ENCODE measurements around the gene GLRA2.

Gene GLRA2

DNA sequence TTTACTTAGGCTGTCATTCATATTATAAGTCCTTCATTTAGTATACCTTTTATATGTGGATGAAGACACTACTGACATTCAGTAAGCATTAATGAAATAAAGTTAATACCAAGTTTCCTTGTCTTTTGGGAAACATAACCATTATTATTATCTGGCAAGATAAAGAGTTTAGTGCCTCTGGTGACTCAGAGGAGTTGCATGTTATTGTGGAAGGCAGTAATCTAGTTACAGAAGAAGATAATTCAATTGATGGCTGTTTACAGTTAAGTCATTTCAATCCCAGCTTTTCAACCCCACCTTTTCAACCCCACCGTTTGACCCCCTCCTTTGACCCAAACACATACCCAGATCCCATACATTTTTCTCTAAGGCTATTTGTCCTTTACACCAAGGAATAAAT lies 199.7 kb downstream of the GLRA2 start:
- DNase-seq (ENCODE audit: insufficient read length, low spot score) (no peak), FAIRE-seq (no peak)
- TF ChIP-seq, protein P1, sequence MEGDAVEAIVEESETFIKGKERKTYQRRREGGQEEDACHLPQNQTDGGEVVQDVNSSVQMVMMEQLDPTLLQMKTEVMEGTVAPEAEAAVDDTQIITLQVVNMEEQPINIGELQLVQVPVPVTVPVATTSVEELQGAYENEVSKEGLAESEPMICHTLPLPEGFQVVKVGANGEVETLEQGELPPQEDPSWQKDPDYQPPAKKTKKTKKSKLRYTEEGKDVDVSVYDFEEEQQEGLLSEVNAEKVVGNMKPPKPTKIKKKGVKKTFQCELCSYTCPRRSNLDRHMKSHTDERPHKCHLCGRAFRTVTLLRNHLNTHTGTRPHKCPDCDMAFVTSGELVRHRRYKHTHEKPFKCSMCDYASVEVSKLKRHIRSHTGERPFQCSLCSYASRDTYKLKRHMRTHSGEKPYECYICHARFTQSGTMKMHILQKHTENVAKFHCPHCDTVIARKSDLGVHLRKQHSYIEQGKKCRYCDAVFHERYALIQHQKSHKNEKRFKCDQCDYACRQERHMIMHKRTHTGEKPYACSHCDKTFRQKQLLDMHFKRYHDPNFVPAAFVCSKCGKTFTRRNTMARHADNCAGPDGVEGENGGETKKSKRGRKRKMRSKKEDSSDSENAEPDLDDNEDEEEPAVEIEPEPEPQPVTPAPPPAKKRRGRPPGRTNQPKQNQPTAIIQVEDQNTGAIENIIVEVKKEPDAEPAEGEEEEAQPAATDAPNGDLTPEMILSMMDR (IDR thresholded peaks at IDR 0.05; ENCODE audit: insufficient read depth, missing control alignments), result no peak

DNA sequence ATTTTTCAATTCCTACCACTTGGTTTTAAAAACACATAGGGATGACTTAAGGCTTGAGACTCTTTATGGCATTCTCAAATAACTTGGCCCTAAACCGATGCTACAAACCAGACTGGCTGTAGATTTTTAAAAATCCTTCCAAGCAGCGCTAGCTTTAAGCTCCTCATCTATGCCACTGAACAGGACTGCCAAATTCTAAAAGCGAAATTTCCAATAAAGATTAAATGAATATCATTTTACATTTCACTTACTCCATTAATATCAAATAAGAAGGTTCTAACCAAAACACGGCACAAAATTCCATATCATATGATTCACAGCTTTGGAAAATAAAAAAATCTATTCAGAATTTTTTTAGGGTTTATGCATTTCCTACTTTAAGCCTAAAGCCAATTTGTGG lies 209.3 kb downstream of the GLRA2 start:
- FAIRE-seq (no peak), DNase-seq (ENCODE audit: insufficient read length, low spot score) (no peak)
- TF ChIP-seq, protein P1 (IDR thresholded peaks at IDR 0.05; ENCODE audit: insufficient read depth, missing control alignments), result no peak

DNA sequence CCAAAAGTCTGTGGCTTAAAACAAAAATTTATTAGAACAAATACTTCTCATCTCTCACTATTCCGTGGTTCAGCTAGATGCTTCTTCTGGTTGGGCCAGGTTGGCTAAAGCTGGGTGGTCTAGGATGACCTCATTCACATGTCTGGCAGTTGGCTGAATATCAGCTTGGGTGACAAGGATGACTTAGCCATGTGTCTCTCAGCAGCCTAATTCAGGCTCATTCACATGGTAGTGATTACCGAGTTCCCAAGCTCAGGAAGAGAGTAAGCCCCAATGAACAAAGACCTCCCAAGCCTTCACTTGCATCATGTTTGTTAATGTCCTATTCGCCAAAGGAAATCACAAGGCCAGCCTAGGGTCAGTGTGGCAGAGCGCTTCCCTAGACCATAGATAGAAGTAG lies 224.1 kb downstream of the GLRA2 start:
- DNase-seq (ENCODE audit: insufficient read length, low spot score) (no peak), FAIRE-seq (no peak)
- TF ChIP-seq, protein P1 (IDR thresholded peaks at IDR 0.05; ENCODE audit: insufficient read depth, missing control alignments), result no peak

DNA sequence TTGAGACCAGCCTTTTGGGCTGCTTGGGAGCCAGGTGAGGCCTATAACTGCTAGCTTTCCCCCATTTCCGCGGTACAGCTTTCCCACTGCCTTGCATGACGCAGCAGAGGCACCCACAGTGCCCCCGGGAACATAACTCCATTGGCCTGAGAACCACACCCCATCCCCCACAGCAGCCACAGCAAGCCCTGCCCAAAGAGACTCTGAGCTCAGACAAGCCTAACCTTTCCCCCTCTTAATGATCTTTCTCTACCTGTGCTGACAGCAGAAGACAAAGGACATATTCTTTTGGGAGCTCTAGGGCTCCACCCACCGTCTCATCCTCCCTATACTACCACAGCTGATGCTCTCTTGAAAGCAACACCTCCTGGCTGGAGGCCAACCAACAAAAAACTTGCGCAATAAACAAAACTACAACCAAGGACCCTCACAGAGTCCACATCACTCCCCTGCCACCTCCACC lies 228.7 kb downstream of the GLRA2 start:
- FAIRE-seq, result no peak
- DNase-seq (ENCODE audit: insufficient read length, low spot score), result no peak
- TF ChIP-seq, protein P1 (IDR thresholded peaks at IDR 0.05; ENCODE audit: insufficient read depth, missing control alignments), result no peak

DNA sequence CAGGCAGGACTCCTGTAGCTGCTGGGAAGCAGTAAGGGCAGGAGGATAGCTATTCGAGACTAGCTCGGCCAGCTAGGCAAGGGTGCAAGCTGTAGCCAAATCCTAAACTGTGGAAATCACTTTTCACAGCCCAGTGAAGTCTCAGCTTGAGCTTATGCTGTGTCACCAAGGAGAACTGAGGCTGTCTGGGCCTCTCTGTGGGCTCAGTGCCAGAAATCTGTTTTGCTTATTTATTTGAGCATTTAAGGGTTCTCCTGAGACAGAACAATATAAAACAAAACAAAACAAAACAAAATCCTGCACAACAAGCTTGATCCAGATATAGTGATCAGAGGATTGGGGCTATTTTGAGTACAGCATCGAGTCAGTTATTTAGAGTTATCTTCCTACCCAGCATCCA lies 246.1 kb downstream of the GLRA2 start:
- TF ChIP-seq, protein P1 (IDR thresholded peaks at IDR 0.05; ENCODE audit: insufficient read depth, missing control alignments), result no peak
- no peak for FAIRE-seq
- DNase-seq (ENCODE audit: insufficient read length, low spot score), result no peak

DNA sequence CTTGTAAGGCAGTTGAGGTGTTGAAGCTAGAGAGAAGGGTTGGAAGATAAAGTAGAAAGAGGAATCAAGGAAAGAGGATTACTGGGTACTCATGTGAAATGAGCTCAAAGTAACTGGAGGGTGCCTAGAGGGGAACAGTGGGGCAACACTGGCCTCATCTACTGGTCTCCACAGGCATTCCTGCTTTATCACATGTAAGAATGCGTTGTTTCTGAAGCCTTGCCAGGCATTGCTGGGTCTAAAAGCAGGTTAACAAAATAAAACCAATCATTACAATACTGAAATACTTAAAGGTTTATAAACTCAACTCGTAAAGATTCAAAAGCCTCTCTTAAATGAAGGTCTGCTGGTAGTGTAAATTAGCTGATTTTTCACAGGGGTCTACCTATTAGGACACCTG lies 247.6 kb downstream of the GLRA2 start:
- DNase-seq (ENCODE audit: insufficient read length, low spot score) (no peak), FAIRE-seq (no peak)
- TF ChIP-seq, protein P1 (IDR thresholded peaks at IDR 0.05; ENCODE audit: insufficient read depth, missing control alignments), result no peak

DNA sequence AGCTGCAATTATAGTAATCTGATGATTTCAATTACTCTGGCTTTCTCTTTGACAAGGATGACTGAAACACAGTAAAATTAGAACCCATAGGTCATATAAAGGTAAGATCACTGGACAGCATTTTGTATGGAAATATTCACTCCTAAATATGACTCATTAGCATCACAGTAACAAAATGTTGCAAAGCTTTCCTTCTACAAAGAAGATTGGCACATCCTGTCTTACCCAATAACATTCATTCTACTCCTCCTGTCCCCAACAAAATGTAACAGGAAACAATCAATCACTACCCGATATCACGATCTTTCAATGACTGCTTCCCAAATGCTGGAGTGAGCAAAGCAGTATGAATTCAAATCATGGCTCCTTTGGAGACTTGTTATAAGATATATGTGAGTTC lies 248.2 kb downstream of the GLRA2 start:
- TF ChIP-seq, protein P1 (IDR thresholded peaks at IDR 0.05; ENCODE audit: insufficient read depth, missing control alignments), result no peak
- DNase-seq (ENCODE audit: insufficient read length, low spot score) (no peak), FAIRE-seq (no peak)

Data from D721Med (cell line).